ENCODE results near the gene CLDN22.

The CLDN22 gene

DNA sequence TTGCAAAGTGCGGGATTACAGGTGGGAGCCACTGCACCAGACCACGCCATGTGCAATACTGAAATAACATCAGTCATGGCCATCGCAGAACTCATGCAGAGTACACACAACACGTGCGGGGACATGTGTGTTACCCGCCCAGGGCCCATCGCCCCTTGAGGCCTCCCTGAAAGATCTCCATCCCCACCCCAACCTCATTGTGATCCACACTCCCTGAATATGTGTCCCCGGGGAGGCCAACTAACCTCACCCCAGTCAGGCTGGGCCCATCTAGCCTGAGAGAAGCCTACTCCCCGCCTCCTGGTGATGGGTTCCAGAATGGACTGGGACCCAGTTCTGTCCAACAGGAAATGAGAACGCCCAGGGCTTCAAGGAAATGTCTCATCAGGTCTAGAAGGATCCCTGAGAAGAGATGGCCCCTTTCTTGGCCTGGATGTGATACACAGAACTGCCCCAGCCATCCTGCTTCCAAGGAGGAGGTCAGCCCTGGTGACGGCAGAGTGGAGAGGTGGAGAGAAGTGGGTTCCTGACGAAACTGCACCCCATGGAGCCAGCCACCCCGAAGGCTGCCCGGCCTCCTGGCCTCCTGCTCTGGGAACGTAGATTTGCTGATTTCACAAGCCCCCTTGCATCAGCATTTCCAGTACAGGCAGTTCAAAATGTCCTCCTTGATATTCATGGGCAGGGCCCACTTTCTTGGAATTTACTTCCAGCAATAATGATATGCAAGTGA is 24.6 kb upstream of the CLDN22 start:
- Mint-ChIP-seq H3K27me3 (ENCODE audit: low read depth, poor library complexity) (peaks cover 12% of the 10 kb centered on the region), H3K36me3 (ENCODE audit: low read depth) (no peaks in the 10 kb centered on the region), H3K27ac (peak overlapping the region; percentile 81), H3K4me1 (peaks cover 15% of the 10 kb centered on the region), H3K4me3 (no peak overlapping the region), H3K9me3 (no peaks in the 10 kb centered on the region)
- DNase-seq = no peak
- TF ChIP-seq, protein P1, sequence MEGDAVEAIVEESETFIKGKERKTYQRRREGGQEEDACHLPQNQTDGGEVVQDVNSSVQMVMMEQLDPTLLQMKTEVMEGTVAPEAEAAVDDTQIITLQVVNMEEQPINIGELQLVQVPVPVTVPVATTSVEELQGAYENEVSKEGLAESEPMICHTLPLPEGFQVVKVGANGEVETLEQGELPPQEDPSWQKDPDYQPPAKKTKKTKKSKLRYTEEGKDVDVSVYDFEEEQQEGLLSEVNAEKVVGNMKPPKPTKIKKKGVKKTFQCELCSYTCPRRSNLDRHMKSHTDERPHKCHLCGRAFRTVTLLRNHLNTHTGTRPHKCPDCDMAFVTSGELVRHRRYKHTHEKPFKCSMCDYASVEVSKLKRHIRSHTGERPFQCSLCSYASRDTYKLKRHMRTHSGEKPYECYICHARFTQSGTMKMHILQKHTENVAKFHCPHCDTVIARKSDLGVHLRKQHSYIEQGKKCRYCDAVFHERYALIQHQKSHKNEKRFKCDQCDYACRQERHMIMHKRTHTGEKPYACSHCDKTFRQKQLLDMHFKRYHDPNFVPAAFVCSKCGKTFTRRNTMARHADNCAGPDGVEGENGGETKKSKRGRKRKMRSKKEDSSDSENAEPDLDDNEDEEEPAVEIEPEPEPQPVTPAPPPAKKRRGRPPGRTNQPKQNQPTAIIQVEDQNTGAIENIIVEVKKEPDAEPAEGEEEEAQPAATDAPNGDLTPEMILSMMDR (IDR thresholded peaks at IDR 0.05) = no peak

DNA sequence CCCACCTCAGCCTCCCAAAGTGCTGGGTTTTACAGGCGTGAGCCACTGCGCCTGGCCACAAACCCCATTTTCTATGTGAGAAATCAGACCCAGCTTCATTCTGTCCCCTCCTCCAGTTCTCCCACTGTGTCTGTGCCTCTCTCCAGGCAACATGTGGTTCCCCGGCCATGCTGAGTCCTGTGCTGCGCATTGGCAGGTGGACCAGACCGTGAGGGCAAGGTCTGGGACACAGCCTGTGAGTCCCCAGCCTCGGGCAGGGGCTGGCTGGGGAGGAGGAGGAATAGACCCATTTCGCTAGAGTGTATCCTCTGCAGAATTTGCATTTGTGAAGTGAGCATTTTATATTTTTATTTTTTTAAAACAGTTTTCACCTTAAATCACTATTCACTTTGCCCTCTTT is 23.7 kb upstream of the CLDN22 start:
- no peak overlapping the region for H3K4me3 Mint-ChIP-seq
- peaks cover 15% of the 10 kb centered on the region for H3K4me1 Mint-ChIP-seq
- TF ChIP-seq, protein P1 (IDR thresholded peaks at IDR 0.05) = no peak
- no peaks in the 10 kb centered on the region for H3K9me3 Mint-ChIP-seq
- H3K36me3 Mint-ChIP-seq (ENCODE audit: low read depth) = no peaks in the 10 kb centered on the region
- peaks cover 16% of the 10 kb centered on the region for H3K27me3 Mint-ChIP-seq (ENCODE audit: low read depth, poor library complexity)
- no peak for DNase-seq
- H3K27ac Mint-ChIP-seq = no peak overlapping the region

DNA sequence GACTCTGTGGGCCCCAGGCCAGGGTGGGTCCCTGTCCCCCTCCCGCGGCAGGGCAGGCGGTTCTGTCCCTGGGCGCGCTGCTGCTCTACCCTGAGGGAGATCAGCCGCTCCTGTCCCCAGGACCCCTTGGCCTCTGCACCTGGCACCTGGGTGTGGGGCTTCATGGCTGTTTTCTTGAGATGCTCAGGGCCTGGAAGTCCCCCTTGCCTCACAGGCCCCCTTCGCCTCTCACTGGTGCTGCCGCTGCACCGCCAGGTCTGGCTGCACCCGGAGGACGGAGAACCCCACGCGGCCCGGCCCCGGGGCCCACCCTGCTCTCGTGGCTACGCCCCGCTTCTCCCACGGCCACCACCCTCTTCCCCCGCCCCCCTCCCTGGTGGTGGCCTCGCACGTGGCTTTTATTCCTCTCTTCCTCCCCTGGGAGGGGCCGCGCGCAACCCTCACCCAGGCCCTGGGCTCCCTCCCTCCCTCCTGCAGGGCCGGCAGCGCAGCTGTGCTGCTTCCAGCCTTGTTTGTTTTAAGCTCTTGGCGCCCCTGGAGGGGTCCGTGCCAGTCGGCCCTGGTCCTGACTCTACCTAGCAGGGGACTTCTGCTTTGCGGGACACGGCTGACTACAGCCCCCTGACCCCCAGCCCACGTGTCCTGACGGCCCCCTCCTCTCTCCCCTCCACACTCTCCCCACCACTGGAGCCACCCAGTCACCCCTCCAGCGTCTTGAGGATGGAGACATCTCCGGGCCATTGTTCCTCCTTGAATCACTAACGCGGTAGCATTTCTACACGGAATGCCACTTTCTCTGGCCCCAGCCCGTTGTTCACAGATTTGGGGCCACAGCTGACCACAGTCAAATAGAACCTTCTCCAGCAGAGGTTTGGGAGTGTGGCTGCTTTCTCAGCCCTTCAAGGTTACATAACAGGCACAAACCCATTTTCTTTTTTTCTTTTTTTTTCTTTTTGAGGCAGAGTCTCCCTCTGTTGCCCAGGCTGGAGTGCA is 22.8 kb upstream of the CLDN22 start:
- TF ChIP-seq, protein P1 (IDR thresholded peaks at IDR 0.05) = no peak
- H3K9me3 Mint-ChIP-seq = peaks cover 4% of the 10 kb centered on the region
- H3K4me3 Mint-ChIP-seq = no peak overlapping the region
- H3K36me3 Mint-ChIP-seq (ENCODE audit: low read depth) = no peaks in the 10 kb centered on the region
- no peak overlapping the region for H3K27ac Mint-ChIP-seq
- no peak for DNase-seq
- H3K4me1 Mint-ChIP-seq = peaks cover 15% of the 10 kb centered on the region
- peaks cover 11% of the 10 kb centered on the region for H3K27me3 Mint-ChIP-seq (ENCODE audit: low read depth, poor library complexity)

DNA sequence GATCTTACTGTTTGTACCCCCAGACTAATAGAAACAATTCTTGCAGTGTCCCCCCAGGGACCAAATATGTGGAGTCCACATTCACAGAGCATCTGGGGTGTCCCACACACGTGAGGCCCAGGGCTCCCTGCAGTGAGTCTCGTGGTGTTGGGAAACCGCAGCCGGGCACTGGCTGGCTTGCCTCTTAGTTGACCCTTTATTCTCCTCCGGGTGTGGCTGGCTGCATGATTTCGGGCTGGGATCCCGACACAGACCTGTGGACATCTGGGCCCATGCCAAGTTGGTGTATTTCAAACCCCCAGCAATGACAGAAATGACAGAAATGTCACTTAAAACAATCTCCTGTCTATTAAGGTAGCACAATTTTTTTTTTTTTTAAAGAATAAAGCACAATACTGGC is 17.8 kb upstream of the CLDN22 start:
- Mint-ChIP-seq H3K36me3 (ENCODE audit: low read depth) (no peaks in the 10 kb centered on the region), H3K27me3 (ENCODE audit: low read depth, poor library complexity) (peaks cover 7% of the 10 kb centered on the region), H3K27ac (no peak overlapping the region), H3K4me1 (peaks cover 9% of the 10 kb centered on the region), H3K9me3 (peaks cover 8% of the 10 kb centered on the region), H3K4me3 (no peak overlapping the region)
- no peak for DNase-seq
- TF ChIP-seq, protein P1 (IDR thresholded peaks at IDR 0.05) = no peak

DNA sequence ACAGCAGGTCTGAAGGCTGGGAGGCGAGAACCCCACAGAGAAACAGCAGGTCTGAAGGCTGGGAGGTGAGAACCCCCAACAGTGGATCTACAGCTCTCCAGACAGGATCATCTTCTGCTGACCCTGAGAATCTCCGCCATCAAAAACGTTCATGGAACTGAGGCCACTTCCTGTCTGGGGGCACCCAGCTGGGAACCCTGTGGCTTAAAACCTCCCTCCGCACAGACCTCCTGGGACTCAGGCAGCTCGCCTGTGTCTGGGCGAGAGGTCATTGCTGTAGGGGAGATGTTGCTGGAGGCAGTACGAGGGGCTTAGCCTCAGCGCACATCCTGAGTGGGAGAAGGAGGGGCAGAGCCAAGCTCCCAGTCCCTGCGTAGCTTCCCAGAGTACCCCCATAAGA is 17.3 kb upstream of the CLDN22 start:
- peaks cover 8% of the 10 kb centered on the region for H3K9me3 Mint-ChIP-seq
- H3K27ac Mint-ChIP-seq = no peak overlapping the region
- H3K36me3 Mint-ChIP-seq (ENCODE audit: low read depth) = no peaks in the 10 kb centered on the region
- DNase-seq = no peak
- H3K27me3 Mint-ChIP-seq (ENCODE audit: low read depth, poor library complexity) = peaks cover 9% of the 10 kb centered on the region
- TF ChIP-seq, protein P1 (IDR thresholded peaks at IDR 0.05) = no peak
- no peak overlapping the region for H3K4me3 Mint-ChIP-seq
- H3K4me1 Mint-ChIP-seq = peaks cover 14% of the 10 kb centered on the region

Data from nephron progenitor cell (in vitro differentiated cells).